ENCODE results near the gene GAS7.

DNA sequence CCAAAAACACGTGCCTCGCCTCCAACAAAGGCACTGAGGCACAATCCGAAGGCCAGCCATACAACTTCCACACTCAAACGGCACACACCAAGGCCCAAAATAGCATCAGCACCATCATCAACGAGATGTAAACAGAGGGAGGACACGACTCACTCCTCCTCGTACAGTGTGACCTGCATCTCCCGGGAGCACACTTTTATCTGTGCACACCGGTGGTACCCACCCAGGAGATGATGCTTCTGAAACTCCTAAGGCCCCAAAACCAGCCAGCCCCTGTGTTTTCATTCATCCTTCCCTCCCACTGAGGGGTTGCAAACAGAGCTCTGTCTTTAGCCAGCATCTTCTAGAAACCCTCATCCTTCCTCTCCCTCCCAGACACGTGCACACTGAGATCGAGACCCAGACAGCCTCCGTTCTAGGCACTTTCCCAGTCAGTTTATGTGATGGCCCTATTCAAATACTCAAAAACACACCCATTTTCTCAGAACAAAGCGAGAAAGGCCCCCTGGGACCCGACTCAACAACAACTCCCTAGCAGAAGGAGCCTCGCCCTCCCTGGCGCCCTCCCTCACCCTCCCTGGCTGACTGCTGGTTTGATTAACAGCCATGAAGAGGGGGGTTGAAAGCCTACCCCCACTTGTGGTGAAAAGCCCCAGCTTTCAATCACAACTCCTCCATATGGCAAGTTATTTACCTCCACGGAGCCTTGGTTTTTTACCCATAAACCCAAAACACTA lies 76.3 kb downstream of the GAS7 start:
- TF ChIP-seq POLR2A (IDR thresholded peaks at IDR 0.05; ENCODE audit: low read length) = no peak
- no peak for TF ChIP-seq GATA1 (IDR thresholded peaks at IDR 0.05; ENCODE audit: low read depth, low read length)
